GM12878 (cell line): ENCODE data around the gene UTP4. TPM values are rescaled to one million over a fixed set of nuclear protein-coding genes. Genes with fewer than 3 reads are reported as not detected.

ENCODE experiments used
- ATF7 ChIP-seq: fragments of 450-650 bp; IDR thresholded peaks from 2 replicates; pipeline ENCODE4 v1.6.1; 2016; ENCODE audit warnings: low read depth, mild to moderate bottlenecking
- CEBPB ChIP-seq, 2 experiments: fragments of 150-350 bp in 1 of 2; IDR thresholded peaks; 2 replicates each; pipeline ENCODE4 v1.6.1; 2012 to 2014; ENCODE audit warnings: low read depth in 2 of 2, low read length in 2 of 2, borderline replicate concordance in 1 of 2, inconsistent platforms in 1 of 2
- CTCF ChIP-seq, 3 experiments: IDR thresholded peaks in 2 of 3; conservative IDR thresholded peaks in 1 of 3; 2 replicates each; pipeline ENCODE4 v1.5.1; 2011; ENCODE audit warnings: low read depth in 3 of 3, low read length in 3 of 3, mild to moderate bottlenecking in 3 of 3, control low read depth in 2 of 3, moderate library complexity in 2 of 3, inconsistent platforms in 1 of 3, mixed read lengths in 1 of 3; ENCODE audit not compliant: control insufficient read depth in 2 of 3, insufficient read depth in 1 of 3; ENCODE audit errors: extremely low read depth in 1 of 3
- ESRRA ChIP-seq: IDR thresholded peaks from 2 replicates; pipeline ENCODE4 v1.6.1; 2012; ENCODE audit warnings: mild to moderate bottlenecking, low read length, improper control_type of control experiment
- GATAD2B ChIP-seq: fragments of 450-650 bp; conservative IDR thresholded peaks from 2 replicates; pipeline ENCODE4 v1.6.1; 2017; ENCODE audit warnings: low read depth, mild to moderate bottlenecking, moderate library complexity
- IRF4 ChIP-seq: IDR thresholded peaks from 2 replicates; pipeline ENCODE4 v1.6.1; 2011; ENCODE audit warnings: low read depth, low read length
- LARP7 ChIP-seq: fragments of 450-650 bp; IDR thresholded peaks from 2 replicates; pipeline ENCODE4 v1.6.1; 2017; ENCODE audit warnings: mild to moderate bottlenecking
- MTA3 ChIP-seq: IDR thresholded peaks from 2 replicates; pipeline ENCODE4 v1.6.1; 2012; ENCODE audit warnings: low read length, inconsistent platforms, borderline replicate concordance
- NFIC ChIP-seq: IDR thresholded peaks from 2 replicates; pipeline ENCODE4 v1.6.1; 2012; ENCODE audit warnings: low read depth, mild to moderate bottlenecking, inconsistent platforms, low read length, moderate library complexity
- NFXL1 ChIP-seq: fragments of 450-650 bp; IDR thresholded peaks from 2 replicates; pipeline ENCODE4 v1.6.1; 2017; ENCODE audit warnings: antibody characterized with exemption, mild to moderate bottlenecking, borderline replicate concordance
- NR2C2 ChIP-seq: IDR thresholded peaks from 2 replicates; pipeline ENCODE4 v1.6.1; 2011; ENCODE audit warnings: borderline replicate concordance, low read depth; ENCODE audit not compliant: control insufficient read depth, insufficient read length
- PML ChIP-seq: IDR thresholded peaks from 2 replicates; pipeline ENCODE4 v1.6.1; 2012; ENCODE audit warnings: low read length, inconsistent platforms
- POLR2AphosphoS2 ChIP-seq: IDR thresholded peaks from 2 replicates; pipeline ENCODE4 v1.6.1; 2011; ENCODE audit warnings: low read depth, mild to moderate bottlenecking, low read length, improper control_type of control experiment, moderate library complexity
- RFX5 ChIP-seq: IDR thresholded peaks from 2 replicates; pipeline ENCODE4 v1.6.1; 2011; ENCODE audit warnings: low read depth, low read length, improper control_type of control experiment
- SIX5 ChIP-seq: IDR thresholded peaks from 2 replicates; pipeline ENCODE4 v1.6.1; 2011; ENCODE audit warnings: mild to moderate bottlenecking, low read depth, low read length, moderate library complexity; ENCODE audit not compliant: severe bottlenecking
- SPI1 ChIP-seq: IDR thresholded peaks from 2 replicates; pipeline ENCODE4 v1.6.1; 2011; ENCODE audit warnings: low read depth, mild to moderate bottlenecking, low read length, moderate library complexity, borderline replicate concordance; ENCODE audit not compliant: insufficient read depth
- ZBTB11 ChIP-seq: fragments of 450-650 bp; formaldehyde crosslinking; IDR thresholded peaks from 2 replicates; pipeline ENCODE4 v1.5.0; 2022; ENCODE audit warnings: mild to moderate bottlenecking, missing genetic modification characterization
- ZNF217 ChIP-seq: fragments of 450-650 bp; IDR thresholded peaks from 2 replicates; pipeline ENCODE4 v1.6.1; 2017; ENCODE audit warnings: antibody characterized with exemption, mild to moderate bottlenecking
- ZNF24 ChIP-seq: fragments of 450-650 bp; IDR thresholded peaks from 2 replicates; pipeline ENCODE4 v1.6.1; 2017; ENCODE audit warnings: antibody characterized with exemption, mild to moderate bottlenecking
- ZSCAN29 ChIP-seq: fragments of 450-650 bp; IDR thresholded peaks from 2 replicates; pipeline ENCODE4 v1.6.1; 2017; ENCODE audit warnings: mild to moderate bottlenecking, moderate library complexity
- polyA plus RNA-seq, 11 experiments: library from polyadenylated mRNA; depleted of rRNA in 4 of 11; unstranded in 6 of 11; stranded (reverse) in 5 of 11; fragments of >200 nt; fragmentation: Nextera tagmentation in 4 of 11; fragmentation: Illumina TruSeq in 1 of 11; extraction: Ambion mirVana in 4 of 11; extraction: Trizol in 1 of 11; gene quantifications; 1 replicate in 1 of 11; 2 replicates in 10 of 11; pipeline versions ENCODE4 v1.2.1 to v1.2.3, GENCODE V29; 2011 to 2016; ENCODE audit warnings: inconsistent platforms in 2 of 11, missing spikeins in 2 of 11, low read depth in 1 of 11
- total RNA-seq, 4 experiments: library from RNA; depleted of rRNA in 3 of 4; stranded (reverse); fragments of >200 nt in 3 of 4; fragmentation: Illumina TruSeq in 1 of 4; extraction: Trizol in 1 of 4; gene quantifications; 2 replicates each; pipeline versions ENCODE4 v1.2.1 to v1.2.3, GENCODE V29; 2013 to 2021
- TF ChIP-seq, protein P1 (sequence below): fragments of 450-650 bp; IDR thresholded peaks from 2 replicates; pipeline ENCODE4 v1.6.1; 2016; ENCODE audit warnings: mild to moderate bottlenecking, moderate library complexity, borderline replicate concordance

The UTP4 gene
- total and polyA plus RNA-seq, 10 of the 15 experiments (the other 5 are each of a cell fraction or from before 2014, with no cell fraction given), result 32.5 to 131 (median 84.0) TPM

GRCh38 chr16:69186642-69187445 is 54.4 kb downstream of the UTP4 start, which contains the start of gene SNTB2 (continued):
- TF ChIP-seq CTCF (IDR thresholded peaks at IDR 0.05 in 2 of 3, conservative IDR thresholded peaks at IDR 0.05 in 1 of 3; ENCODE audit: control insufficient read depth in 2 of 3, extremely low read depth in 1 of 3, insufficient read depth in 1 of 3, low read depth in 3 of 3, low read length in 3 of 3) (no peak), ATF7 (peak; percentile 83), ESRRA (no peak), LARP7 (no peak; the same call in 1 of the 2 replicates), ZBTB11 (CRISPR knock-in tag) (no peak), ZNF217 (no peak), POLR2AphosphoS2 (no peak), MTA3 (peak; percentile 78; the same call in 1 of the 2 replicates), SPI1 (peak; percentile 49; the same call in 1 of the 2 replicates), ZNF24 (no peak), NFIC (peak; percentile 7), CEBPB (IDR thresholded peaks at IDR 0.05; ENCODE audit: borderline replicate concordance in 1 of 2, low read depth in 2 of 2, low read length in 2 of 2) (no peak), NR2C2 (no peak), RFX5 (no peak), GATAD2B (0 out of 2 replicates have a peak, but pooled peaks have one; percentile 66), SIX5 (no peak), IRF4 (peak; percentile 89), ZSCAN29 (no peak), NFXL1 (no peak), PML (peak; percentile 79)
- TF ChIP-seq, protein P1, sequence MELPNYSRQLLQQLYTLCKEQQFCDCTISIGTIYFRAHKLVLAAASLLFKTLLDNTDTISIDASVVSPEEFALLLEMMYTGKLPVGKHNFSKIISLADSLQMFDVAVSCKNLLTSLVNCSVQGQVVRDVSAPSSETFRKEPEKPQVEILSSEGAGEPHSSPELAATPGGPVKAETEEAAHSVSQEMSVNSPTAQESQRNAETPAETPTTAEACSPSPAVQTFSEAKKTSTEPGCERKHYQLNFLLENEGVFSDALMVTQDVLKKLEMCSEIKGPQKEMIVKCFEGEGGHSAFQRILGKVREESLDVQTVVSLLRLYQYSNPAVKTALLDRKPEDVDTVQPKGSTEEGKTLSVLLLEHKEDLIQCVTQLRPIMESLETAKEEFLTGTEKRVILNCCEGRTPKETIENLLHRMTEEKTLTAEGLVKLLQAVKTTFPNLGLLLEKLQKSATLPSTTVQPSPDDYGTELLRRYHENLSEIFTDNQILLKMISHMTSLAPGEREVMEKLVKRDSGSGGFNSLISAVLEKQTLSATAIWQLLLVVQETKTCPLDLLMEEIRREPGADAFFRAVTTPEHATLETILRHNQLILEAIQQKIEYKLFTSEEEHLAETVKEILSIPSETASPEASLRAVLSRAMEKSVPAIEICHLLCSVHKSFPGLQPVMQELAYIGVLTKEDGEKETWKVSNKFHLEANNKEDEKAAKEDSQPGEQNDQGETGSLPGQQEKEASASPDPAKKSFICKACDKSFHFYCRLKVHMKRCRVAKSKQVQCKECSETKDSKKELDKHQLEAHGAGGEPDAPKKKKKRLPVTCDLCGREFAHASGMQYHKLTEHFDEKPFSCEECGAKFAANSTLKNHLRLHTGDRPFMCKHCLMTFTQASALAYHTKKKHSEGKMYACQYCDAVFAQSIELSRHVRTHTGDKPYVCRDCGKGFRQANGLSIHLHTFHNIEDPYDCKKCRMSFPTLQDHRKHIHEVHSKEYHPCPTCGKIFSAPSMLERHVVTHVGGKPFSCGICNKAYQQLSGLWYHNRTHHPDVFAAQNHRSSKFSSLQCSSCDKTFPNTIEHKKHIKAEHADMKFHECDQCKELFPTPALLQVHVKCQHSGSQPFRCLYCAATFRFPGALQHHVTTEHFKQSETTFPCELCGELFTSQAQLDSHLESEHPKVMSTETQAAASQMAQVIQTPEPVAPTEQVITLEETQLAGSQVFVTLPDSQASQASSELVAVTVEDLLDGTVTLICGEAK, result peak; percentile 52; the same call in 1 of the 2 replicates
